ENCODE results near the gene SLC9A9.

The SLC9A9 gene

GRCh38 chr3:143389388-143389787, 458.9 kb downstream of the SLC9A9 start:
- TF ChIP-seq CTCF (IDR thresholded peaks at IDR 0.05; ENCODE audit: low read depth, low read length), result no peak
- no peak overlapping the region for H3K4me3 ChIP-seq (replicated peaks in 1 of 2; ENCODE audit: low read depth in 2 of 2, low read length in 2 of 2)
- no peak for DNase-seq (ENCODE audit: low read depth in 2 of 2)

GRCh38 chr3:143387425-143387824, 460.8 kb downstream of the SLC9A9 start:
- no peak for DNase-seq (ENCODE audit: low read depth in 2 of 2)
- no peak overlapping the region for H3K4me3 ChIP-seq (replicated peaks in 1 of 2; ENCODE audit: low read depth in 2 of 2, low read length in 2 of 2)
- no peak for TF ChIP-seq CTCF (IDR thresholded peaks at IDR 0.05; ENCODE audit: low read depth, low read length)

DNA sequence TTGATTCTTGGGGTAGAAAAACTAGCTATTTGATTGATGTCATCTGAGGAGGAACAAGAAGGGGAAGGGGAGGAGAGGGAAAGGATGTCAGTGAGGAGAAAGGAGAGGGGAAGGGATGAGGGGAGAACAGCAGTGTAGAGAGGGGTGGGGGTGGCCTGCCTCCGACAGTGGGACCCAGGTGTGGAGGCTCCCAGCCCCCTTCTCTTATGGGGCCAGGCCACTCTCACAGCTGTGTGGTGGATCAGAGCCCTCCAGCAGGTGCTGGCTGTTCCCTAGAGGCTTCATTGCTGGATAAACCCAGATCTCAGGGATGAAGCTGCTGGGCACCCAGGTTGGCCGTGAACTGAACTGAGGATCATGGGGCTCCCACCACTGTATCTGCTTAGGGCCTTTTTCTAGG, 464.2 kb downstream of the SLC9A9 start:
- TF ChIP-seq CTCF (IDR thresholded peaks at IDR 0.05; ENCODE audit: low read depth, low read length), result no peak
- DNase-seq (ENCODE audit: low read depth in 2 of 2), result no peak
- H3K4me3 ChIP-seq (replicated peaks in 1 of 2; ENCODE audit: low read depth in 2 of 2, low read length in 2 of 2), result no peak overlapping the region

DNA sequence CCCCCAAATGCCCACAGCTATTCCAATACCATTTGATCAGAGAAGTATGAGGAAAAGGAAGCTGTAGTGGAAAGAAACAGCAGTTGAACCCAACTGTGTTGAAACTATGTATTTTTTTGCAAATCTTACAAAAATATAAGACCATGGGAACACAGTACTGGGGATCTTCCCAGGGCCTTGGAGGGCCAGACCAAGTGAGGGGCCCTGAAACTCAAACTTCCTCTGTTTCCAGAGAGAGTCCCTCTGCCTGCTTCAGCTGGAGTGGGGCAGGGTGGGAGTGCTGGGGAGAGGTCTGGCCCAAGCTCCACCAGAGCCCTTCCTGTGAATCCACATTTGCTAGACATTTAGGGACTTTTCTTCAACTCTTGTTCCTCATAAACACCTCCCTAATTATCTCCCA, 464.8 kb downstream of the SLC9A9 start:
- no peak for TF ChIP-seq CTCF (IDR thresholded peaks at IDR 0.05; ENCODE audit: low read depth, low read length)
- no peak overlapping the region for H3K4me3 ChIP-seq (replicated peaks in 1 of 2; ENCODE audit: low read depth in 2 of 2, low read length in 2 of 2)
- DNase-seq (ENCODE audit: low read depth in 2 of 2), result no peak

DNA sequence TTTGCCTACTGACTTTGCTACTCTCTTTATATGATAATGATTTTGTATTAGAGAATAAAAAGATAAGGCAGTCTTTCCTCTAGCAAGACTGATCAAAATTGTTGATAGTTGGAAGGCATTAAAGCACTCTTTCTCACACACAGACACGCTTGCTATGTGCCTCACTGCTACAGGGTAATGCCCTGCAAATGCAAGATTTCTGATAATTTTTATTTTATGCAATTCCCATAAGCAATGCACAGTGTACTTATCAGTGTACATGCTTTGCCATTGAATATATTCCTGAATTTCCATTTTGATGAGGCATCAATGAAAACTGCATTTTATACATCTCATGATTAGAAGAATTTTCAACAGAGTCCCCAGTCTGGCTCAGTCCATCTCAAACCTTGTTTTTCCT, 465.5 kb downstream of the SLC9A9 start:
- no peak overlapping the region for H3K4me3 ChIP-seq (replicated peaks in 1 of 2; ENCODE audit: low read depth in 2 of 2, low read length in 2 of 2)
- no peak for DNase-seq (ENCODE audit: low read depth in 2 of 2)
- TF ChIP-seq CTCF (IDR thresholded peaks at IDR 0.05; ENCODE audit: low read depth, low read length), result no peak

- no peak for TF ChIP-seq CTCF (IDR thresholded peaks at IDR 0.05; ENCODE audit: low read depth, low read length)
Measured at GRCh38 chr3:143380449-143380848, 467.8 kb downstream of the SLC9A9 start.

DNA sequence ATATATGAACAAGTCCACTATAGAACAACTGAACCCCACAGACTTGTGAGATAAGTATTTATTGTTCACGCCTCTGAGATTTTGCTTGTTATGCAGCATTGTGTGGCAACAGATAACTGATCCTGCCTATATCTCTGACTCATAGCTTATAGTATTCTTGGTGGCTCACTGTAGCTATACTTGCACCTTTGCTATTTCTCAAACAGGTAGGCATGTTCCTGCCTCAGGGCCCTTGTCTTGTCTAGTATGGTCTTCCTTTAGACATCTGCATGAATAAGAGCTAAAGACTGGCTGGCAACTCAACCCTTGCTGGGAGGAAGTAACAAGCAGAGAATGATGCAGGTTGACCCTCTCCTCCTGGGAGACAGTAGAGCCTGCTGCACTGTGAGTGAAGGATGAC, 472.6 kb downstream of the SLC9A9 start:
- no peak for DNase-seq (ENCODE audit: low read depth in 2 of 2)
- no peak for TF ChIP-seq CTCF (IDR thresholded peaks at IDR 0.05; ENCODE audit: low read depth, low read length)

More at GRCh38 chr3:143380449-143380848, 467.8 kb downstream of the SLC9A9 start:
- H3K4me3 ChIP-seq (replicated peaks in 1 of 2; ENCODE audit: low read depth in 2 of 2, low read length in 2 of 2), result no peak overlapping the region
- no peak for DNase-seq (ENCODE audit: low read depth in 2 of 2)

More for the DNA sequence above, 472.6 kb downstream of the SLC9A9 start:
- H3K4me3 ChIP-seq (replicated peaks in 1 of 2; ENCODE audit: low read depth in 2 of 2, low read length in 2 of 2), result no peak overlapping the region
